ENCODE measurements around the gene FAM118B. TPM values are rescaled to one million over a fixed set of nuclear protein-coding genes. Genes with fewer than 3 reads are reported as not detected.

The FAM118B gene
- polyA plus RNA-seq, 1 of the 3 experiments (the other 2 are of a cell fraction), result 19.5 TPM

DNA sequence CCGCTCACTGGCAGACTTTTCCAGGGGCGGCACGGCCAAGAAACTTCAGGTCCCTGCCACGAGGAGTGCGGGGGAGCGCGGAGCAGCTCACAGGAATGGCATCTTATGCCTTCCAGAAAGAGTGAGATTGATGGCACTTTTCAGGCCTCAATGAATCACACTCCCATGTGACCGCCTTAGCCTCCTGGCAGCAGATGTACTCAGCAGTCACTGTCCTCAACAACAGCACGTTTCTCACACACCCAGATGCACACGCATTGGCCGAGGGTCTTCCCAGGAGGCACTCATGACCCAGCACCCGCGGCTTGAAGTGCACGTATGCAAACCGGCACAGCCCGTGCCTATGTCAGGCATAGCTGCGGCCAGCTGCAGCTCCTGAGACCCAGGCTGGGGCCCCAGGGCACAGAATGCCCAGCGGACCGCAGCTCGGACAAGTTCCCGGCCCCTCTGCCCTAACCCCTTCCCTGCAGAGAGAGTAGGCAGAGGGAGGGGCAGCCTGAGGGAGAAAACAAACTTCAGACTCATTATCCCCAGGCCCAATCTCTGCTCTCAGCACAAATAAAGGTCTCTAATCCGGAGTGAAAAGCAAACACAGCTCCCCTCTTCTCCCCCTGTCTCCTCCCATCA lies 48.4 kb upstream of the FAM118B start:
- H3F3A ChIP-seq (replicated peaks; ENCODE audit: insufficient read depth), result no peaks in the 10 kb centered on the region
- DNase-seq, result no peak
- H3K36me3 ChIP-seq (replicated peaks in 1 of 2; ENCODE audit: control insufficient read depth in 1 of 2, insufficient read depth in 2 of 2, low read length in 1 of 2), result no peaks in the 10 kb centered on the region
- no peaks in the 10 kb centered on the region for H3K79me2 ChIP-seq (ENCODE audit: insufficient read depth)
- H3K27me3 ChIP-seq (ENCODE audit: insufficient read depth), result no peaks in the 10 kb centered on the region
- peak overlapping the region in 1 of 2 experiments; percentile 38; a peak in 1 of 4 replicates for H3K27ac ChIP-seq (ENCODE audit: low read depth in 2 of 2, low read length in 1 of 2)
- no peak overlapping the region for H3K4me3 ChIP-seq (ENCODE audit: low read depth in 2 of 2, low read length in 1 of 2)
- WGBS (ENCODE audit: low lambda C conversion rate), result 36% methylated on average over 9 of the region's 22 CpGs
- H3K9me2 ChIP-seq, result no peaks in the 10 kb centered on the region
- ChIA-PET POLR2A (no interaction called here), CTCF (no interaction called here)
- H2AFZ ChIP-seq (ENCODE audit: low read depth), result no peak overlapping the region
- H3K4me2 ChIP-seq, result no peak overlapping the region; the same call in 1 of the 2 replicates
- TF ChIP-seq NFIC (IDR thresholded peaks at IDR 0.05; ENCODE audit: borderline replicate concordance) (peak; percentile 45; the same call in 1 of the 2 replicates), EP300 (IDR thresholded peaks at IDR 0.05; ENCODE audit: borderline replicate concordance in 1 of 2, low read depth in 1 of 2, low read length in 1 of 2) (peak in 1 of 2 experiments; percentile 56; a peak in 1 of 4 replicates), YY1 (IDR thresholded peaks at IDR 0.05; ENCODE audit: low read depth) (no peak), SIN3A (IDR thresholded peaks at IDR 0.05; ENCODE audit: borderline replicate concordance, low read depth, low read length) (0 out of 2 replicates have a peak, but pooled peaks have one; percentile 62), JUND (IDR thresholded peaks at IDR 0.05) (peak; percentile 86; the same call in 1 of the 2 replicates), TCF12 (IDR thresholded peaks at IDR 0.05) (peak; percentile 85), POLR2AphosphoS5 (IDR thresholded peaks at IDR 0.05; ENCODE audit: low read depth, low read length) (0 out of 2 replicates have a peak, but pooled peaks have one; percentile 24), RXRA (IDR thresholded peaks at IDR 0.05; ENCODE audit: borderline replicate concordance, low read depth) (no peak), FOSL2 (IDR thresholded peaks at IDR 0.05; ENCODE audit: borderline replicate concordance, low read depth) (peak; percentile 94)
- TF ChIP-seq, protein P1, sequence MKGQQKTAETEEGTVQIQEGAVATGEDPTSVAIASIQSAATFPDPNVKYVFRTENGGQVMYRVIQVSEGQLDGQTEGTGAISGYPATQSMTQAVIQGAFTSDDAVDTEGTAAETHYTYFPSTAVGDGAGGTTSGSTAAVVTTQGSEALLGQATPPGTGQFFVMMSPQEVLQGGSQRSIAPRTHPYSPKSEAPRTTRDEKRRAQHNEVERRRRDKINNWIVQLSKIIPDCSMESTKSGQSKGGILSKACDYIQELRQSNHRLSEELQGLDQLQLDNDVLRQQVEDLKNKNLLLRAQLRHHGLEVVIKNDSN (IDR thresholded peaks at IDR 0.05; ENCODE audit: borderline replicate concordance, low read depth), result peak; percentile 88
- TF ChIP-seq, protein P2, sequence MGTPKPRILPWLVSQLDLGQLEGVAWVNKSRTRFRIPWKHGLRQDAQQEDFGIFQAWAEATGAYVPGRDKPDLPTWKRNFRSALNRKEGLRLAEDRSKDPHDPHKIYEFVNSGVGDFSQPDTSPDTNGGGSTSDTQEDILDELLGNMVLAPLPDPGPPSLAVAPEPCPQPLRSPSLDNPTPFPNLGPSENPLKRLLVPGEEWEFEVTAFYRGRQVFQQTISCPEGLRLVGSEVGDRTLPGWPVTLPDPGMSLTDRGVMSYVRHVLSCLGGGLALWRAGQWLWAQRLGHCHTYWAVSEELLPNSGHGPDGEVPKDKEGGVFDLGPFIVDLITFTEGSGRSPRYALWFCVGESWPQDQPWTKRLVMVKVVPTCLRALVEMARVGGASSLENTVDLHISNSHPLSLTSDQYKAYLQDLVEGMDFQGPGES (IDR thresholded peaks at IDR 0.05; ENCODE audit: low read depth, low read length), result no peak
- TF ChIP-seq, protein P3, sequence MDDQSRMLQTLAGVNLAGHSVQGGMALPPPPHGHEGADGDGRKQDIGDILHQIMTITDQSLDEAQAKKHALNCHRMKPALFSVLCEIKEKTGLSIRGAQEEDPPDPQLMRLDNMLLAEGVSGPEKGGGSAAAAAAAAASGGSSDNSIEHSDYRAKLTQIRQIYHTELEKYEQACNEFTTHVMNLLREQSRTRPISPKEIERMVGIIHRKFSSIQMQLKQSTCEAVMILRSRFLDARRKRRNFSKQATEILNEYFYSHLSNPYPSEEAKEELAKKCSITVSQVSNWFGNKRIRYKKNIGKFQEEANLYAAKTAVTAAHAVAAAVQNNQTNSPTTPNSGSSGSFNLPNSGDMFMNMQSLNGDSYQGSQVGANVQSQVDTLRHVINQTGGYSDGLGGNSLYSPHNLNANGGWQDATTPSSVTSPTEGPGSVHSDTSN (IDR thresholded peaks at IDR 0.05), result peak; percentile 97
- TF ChIP-seq, protein P4, sequence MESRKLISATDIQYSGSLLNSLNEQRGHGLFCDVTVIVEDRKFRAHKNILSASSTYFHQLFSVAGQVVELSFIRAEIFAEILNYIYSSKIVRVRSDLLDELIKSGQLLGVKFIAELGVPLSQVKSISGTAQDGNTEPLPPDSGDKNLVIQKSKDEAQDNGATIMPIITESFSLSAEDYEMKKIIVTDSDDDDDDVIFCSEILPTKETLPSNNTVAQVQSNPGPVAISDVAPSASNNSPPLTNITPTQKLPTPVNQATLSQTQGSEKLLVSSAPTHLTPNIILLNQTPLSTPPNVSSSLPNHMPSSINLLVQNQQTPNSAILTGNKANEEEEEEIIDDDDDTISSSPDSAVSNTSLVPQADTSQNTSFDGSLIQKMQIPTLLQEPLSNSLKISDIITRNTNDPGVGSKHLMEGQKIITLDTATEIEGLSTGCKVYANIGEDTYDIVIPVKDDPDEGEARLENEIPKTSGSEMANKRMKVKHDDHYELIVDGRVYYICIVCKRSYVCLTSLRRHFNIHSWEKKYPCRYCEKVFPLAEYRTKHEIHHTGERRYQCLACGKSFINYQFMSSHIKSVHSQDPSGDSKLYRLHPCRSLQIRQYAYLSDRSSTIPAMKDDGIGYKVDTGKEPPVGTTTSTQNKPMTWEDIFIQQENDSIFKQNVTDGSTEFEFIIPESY (IDR thresholded peaks at IDR 0.05; ENCODE audit: borderline replicate concordance, low read depth), result 0 out of 2 replicates have a peak, but pooled peaks have one; percentile 20
- TF ChIP-seq, protein P5, sequence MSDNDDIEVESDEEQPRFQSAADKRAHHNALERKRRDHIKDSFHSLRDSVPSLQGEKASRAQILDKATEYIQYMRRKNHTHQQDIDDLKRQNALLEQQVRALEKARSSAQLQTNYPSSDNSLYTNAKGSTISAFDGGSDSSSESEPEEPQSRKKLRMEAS (IDR thresholded peaks at IDR 0.05; ENCODE audit: low read depth), result peak; percentile 81
- peaks cover 9 to 57% of the 10 kb centered on the region in 2 experiments; a peak in 3 of 4 replicates for H3K4me1 ChIP-seq (ENCODE audit: control insufficient read depth in 1 of 2, insufficient read depth in 2 of 2, low read depth in 1 of 2, low read length in 1 of 2)
- no peaks in the 10 kb centered on the region for H4K20me1 ChIP-seq (ENCODE audit: insufficient read depth)
- no peak overlapping the region for H3K9ac ChIP-seq
- H3K9me3 ChIP-seq, result no peaks in the 10 kb centered on the region
